Measurements from ENCODE around the gene TMEM255A. TPM values are rescaled to one million over a fixed set of nuclear protein-coding genes. Genes with fewer than 3 reads are reported as not detected.

The TMEM255A gene
- total and polyA plus RNA-seq, 2 donors (not counting 1 experiment from before 2014, with no cell fraction given): under 0.01 to 0.93 TPM

GRCh38 chrX:120281021-120281624 is 30.1 kb downstream of the TMEM255A start:
- Histone ChIP-seq H3K9me3 (ENCODE audit: control insufficient read depth, insufficient read depth, low read depth, low read length) (no peaks in the 10 kb centered on the region), H4K20me1 (ENCODE audit: control insufficient read depth, extremely low read depth, insufficient read depth, low read length) (no peaks in the 10 kb centered on the region), H3K79me2 (ENCODE audit: control insufficient read depth, insufficient read depth, low read length) (no peaks in the 10 kb centered on the region), H3K9ac (ENCODE audit: insufficient read depth, low read length) (no peak overlapping the region), H3K4me1 (ENCODE audit: control insufficient read depth, extremely low read depth, insufficient read depth, low read length) (no peaks in the 10 kb centered on the region), H3K4me3 (replicated peaks in 1 of 4; ENCODE audit: control extremely low read depth in 1 of 4, insufficient read depth in 1 of 4, low read depth in 3 of 4, low read length in 4 of 4) (no peak overlapping the region), H2AFZ (ENCODE audit: low read length) (no peak overlapping the region), H3K36me3 (ENCODE audit: control insufficient read depth, insufficient read depth, low read length) (no peaks in the 10 kb centered on the region), H3K27ac (ENCODE audit: insufficient read depth, low read length) (no peak overlapping the region), H3K27me3 (ENCODE audit: control insufficient read depth, insufficient read depth, low read length) (no peaks in the 10 kb centered on the region), H3K4me2 (ENCODE audit: extremely low read depth, insufficient read depth, low read length) (no peak overlapping the region)
- DNase-seq (ENCODE audit: low read depth in 2 of 2): no peak
- TF ChIP-seq CTCF (conservative IDR thresholded peaks at IDR 0.05 in 1 of 2, IDR thresholded peaks at IDR 0.05 in 1 of 2; ENCODE audit: low read depth in 1 of 2, low read length in 2 of 2): no peak
- TF ChIP-seq EZH2 (IDR thresholded peaks at IDR 0.05; ENCODE audit: low read length, missing control alignments): no peak

DNA sequence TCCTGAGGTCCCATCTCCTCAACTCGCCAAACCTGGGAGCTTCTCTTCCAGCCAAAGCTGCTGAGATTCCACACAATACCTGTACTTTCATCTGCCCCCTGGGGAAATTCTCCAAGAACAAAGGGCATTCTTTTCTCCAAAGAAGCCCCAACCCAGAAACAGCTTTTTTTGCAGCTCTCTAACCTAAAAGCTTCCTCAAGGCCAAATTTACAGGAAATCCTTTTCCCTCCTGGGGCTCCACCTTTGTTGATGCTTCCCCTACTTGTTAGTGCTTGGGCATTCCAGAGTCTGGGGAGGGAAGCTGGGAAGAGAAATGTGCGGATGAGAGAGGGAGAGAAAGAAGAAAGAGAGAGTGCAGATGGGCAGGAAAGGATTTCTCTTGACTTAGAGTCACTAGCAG is 36.3 kb downstream of the TMEM255A start:
- H2AFZ ChIP-seq (ENCODE audit: low read length): no peak overlapping the region
- DNase-seq (ENCODE audit: low read depth in 2 of 2): no peak
- no peaks in the 10 kb centered on the region for H4K20me1 ChIP-seq (ENCODE audit: control insufficient read depth, extremely low read depth, insufficient read depth, low read length)
- H3K27me3 ChIP-seq (ENCODE audit: control insufficient read depth, insufficient read depth, low read length): no peaks in the 10 kb centered on the region
- no peak for TF ChIP-seq CTCF (conservative IDR thresholded peaks at IDR 0.05 in 1 of 2, IDR thresholded peaks at IDR 0.05 in 1 of 2; ENCODE audit: low read depth in 1 of 2, low read length in 2 of 2)
- no peak for TF ChIP-seq EZH2 (IDR thresholded peaks at IDR 0.05; ENCODE audit: low read length, missing control alignments)
- H3K4me3 ChIP-seq (replicated peaks in 1 of 4; ENCODE audit: control extremely low read depth in 1 of 4, insufficient read depth in 1 of 4, low read depth in 3 of 4, low read length in 4 of 4): no peak overlapping the region
- H3K9me3 ChIP-seq (ENCODE audit: control insufficient read depth, insufficient read depth, low read depth, low read length): no peaks in the 10 kb centered on the region
- no peaks in the 10 kb centered on the region for H3K36me3 ChIP-seq (ENCODE audit: control insufficient read depth, insufficient read depth, low read length)
- H3K79me2 ChIP-seq (ENCODE audit: control insufficient read depth, insufficient read depth, low read length): no peaks in the 10 kb centered on the region
- no peak overlapping the region for H3K27ac ChIP-seq (ENCODE audit: insufficient read depth, low read length)
- no peaks in the 10 kb centered on the region for H3K4me1 ChIP-seq (ENCODE audit: control insufficient read depth, extremely low read depth, insufficient read depth, low read length)
- H3K4me2 ChIP-seq (ENCODE audit: extremely low read depth, insufficient read depth, low read length): no peak overlapping the region
- no peak overlapping the region for H3K9ac ChIP-seq (ENCODE audit: insufficient read depth, low read length)

- Histone ChIP-seq H3K9ac (ENCODE audit: insufficient read depth, low read length) (no peak overlapping the region), H2AFZ (ENCODE audit: low read length) (no peak overlapping the region), H3K27me3 (ENCODE audit: control insufficient read depth, insufficient read depth, low read length) (no peaks in the 10 kb centered on the region), H3K9me3 (ENCODE audit: control insufficient read depth, insufficient read depth, low read depth, low read length) (no peaks in the 10 kb centered on the region), H4K20me1 (ENCODE audit: control insufficient read depth, extremely low read depth, insufficient read depth, low read length) (no peaks in the 10 kb centered on the region), H3K79me2 (ENCODE audit: control insufficient read depth, insufficient read depth, low read length) (no peaks in the 10 kb centered on the region), H3K4me2 (ENCODE audit: extremely low read depth, insufficient read depth, low read length) (no peak overlapping the region), H3K27ac (ENCODE audit: insufficient read depth, low read length) (no peak overlapping the region), H3K36me3 (ENCODE audit: control insufficient read depth, insufficient read depth, low read length) (no peaks in the 10 kb centered on the region), H3K4me1 (ENCODE audit: control insufficient read depth, extremely low read depth, insufficient read depth, low read length) (no peaks in the 10 kb centered on the region), H3K4me3 (replicated peaks in 1 of 4; ENCODE audit: control extremely low read depth in 1 of 4, insufficient read depth in 1 of 4, low read depth in 3 of 4, low read length in 4 of 4) (no peak overlapping the region)
- no peak for DNase-seq (ENCODE audit: low read depth in 2 of 2)
- TF ChIP-seq EZH2 (IDR thresholded peaks at IDR 0.05; ENCODE audit: low read length, missing control alignments): no peak
- TF ChIP-seq CTCF (conservative IDR thresholded peaks at IDR 0.05 in 1 of 2, IDR thresholded peaks at IDR 0.05 in 1 of 2; ENCODE audit: low read depth in 1 of 2, low read length in 2 of 2): no peak
Measured at GRCh38 chrX:120274145-120274544, 37.1 kb downstream of the TMEM255A start.

Data from fibroblast of lung (primary cell).